ENCODE measurements around the gene METTL13.

DNA sequence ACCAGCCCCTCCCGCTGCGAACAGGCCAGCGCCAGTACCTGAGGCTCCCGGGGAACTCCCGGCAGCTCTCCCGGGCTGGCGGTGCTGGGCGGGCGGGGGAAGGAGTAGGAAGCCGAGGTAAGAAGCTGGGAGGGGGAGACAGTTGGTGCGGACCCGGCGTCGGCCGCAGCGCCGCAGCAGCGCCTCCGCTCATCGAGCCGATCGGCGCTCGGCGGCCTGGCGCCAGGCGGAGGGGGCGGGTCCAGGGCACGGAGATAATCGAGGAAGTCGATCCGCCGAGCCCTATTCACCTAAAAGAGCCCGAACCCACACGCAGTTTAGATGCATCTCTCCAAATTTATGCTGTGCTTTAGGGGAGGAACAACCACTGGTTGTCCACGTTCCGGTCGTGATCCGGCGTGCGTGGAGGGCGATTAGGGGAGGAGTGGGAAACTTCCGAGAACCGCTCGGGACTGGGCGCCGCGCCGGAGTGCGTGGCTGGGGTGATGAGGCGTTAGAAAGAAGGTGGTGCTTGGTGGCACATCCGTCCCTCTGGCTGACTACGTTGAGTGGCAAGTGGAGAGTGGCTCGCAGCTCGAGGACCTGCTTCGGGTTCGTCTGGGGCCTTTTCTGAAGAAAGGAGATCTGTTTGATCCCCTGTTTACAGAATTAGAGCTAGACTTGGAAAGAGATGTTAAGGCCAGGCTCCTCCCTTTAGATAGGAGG lies 39.4 kb upstream of the METTL13 start, which contains the start of gene VAMP4:
- TF ChIP-seq, protein P1, sequence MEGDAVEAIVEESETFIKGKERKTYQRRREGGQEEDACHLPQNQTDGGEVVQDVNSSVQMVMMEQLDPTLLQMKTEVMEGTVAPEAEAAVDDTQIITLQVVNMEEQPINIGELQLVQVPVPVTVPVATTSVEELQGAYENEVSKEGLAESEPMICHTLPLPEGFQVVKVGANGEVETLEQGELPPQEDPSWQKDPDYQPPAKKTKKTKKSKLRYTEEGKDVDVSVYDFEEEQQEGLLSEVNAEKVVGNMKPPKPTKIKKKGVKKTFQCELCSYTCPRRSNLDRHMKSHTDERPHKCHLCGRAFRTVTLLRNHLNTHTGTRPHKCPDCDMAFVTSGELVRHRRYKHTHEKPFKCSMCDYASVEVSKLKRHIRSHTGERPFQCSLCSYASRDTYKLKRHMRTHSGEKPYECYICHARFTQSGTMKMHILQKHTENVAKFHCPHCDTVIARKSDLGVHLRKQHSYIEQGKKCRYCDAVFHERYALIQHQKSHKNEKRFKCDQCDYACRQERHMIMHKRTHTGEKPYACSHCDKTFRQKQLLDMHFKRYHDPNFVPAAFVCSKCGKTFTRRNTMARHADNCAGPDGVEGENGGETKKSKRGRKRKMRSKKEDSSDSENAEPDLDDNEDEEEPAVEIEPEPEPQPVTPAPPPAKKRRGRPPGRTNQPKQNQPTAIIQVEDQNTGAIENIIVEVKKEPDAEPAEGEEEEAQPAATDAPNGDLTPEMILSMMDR (conservative IDR thresholded peaks at IDR 0.05; ENCODE audit: low read depth, low read length) = no peak
- no peak for TF ChIP-seq EZH2 (IDR thresholded peaks at IDR 0.05; ENCODE audit: low read length, unreplicated experiment)
